Kidney capillary endothelial cell (primary cell): ENCODE results near the gene PHLDB3.
"Not testable (repeated sequence)": the region's sequence is repeated elsewhere in the genome, so short reads cannot be mapped to it uniquely, and the experiment has no call there.

Experiments
- DNase-seq: peaks from one replicate; pipeline ENCODE4 v3.0.0-alpha.2; 2018; ENCODE audit warnings: low spot score

PHLDB3 gene

GRCh38 chr19:43526884-43527859 lies 22.6 kb upstream of the PHLDB3 start, which contains the start of gene ETHE1:
Gene ETHE1 (minus strand): TSS chr19:43527201. CDS start chr19:43527177, 24 bp downstream.
- peak; percentile 59 for DNase-seq

GRCh38 chr19:43525836-43526771 lies 21.6 kb upstream of the PHLDB3 start:
- DNase-seq, result no peak

GRCh38 chr19:43524922-43525835 lies 20.6 kb upstream of the PHLDB3 start:
- peak; percentile 20 for DNase-seq

- not testable (repeated sequence) for DNase-seq
Measured at GRCh38 chr19:43523696-43524095, 19.1 kb upstream of the PHLDB3 start.

GRCh38 chr19:43522929-43523328 lies 18.4 kb upstream of the PHLDB3 start:
- no peak for DNase-seq

GRCh38 chr19:43519436-43520088 lies 15.0 kb upstream of the PHLDB3 start:
- peak; percentile 83 for DNase-seq

- no peak for DNase-seq
Measured at GRCh38 chr19:43518051-43518450, 13.5 kb upstream of the PHLDB3 start.

GRCh38 chr19:43512399-43512798 lies 7.9 kb upstream of the PHLDB3 start:
- not testable (repeated sequence) for DNase-seq

- DNase-seq, result no peak
Measured at GRCh38 chr19:43511324-43511723, 6.8 kb upstream of the PHLDB3 start.

- DNase-seq, result no peak
Measured at GRCh38 chr19:43510713-43511112, 6.2 kb upstream of the PHLDB3 start.

- DNase-seq, result no peak
Measured at GRCh38 chr19:43507880-43508279, 3.3 kb upstream of the PHLDB3 start.

GRCh38 chr19:43506629-43507028 lies 2.1 kb upstream of the PHLDB3 start:
- no peak for DNase-seq

GRCh38 chr19:43505941-43506340 lies 1.4 kb upstream of the PHLDB3 start:
- no peak for DNase-seq

GRCh38 chr19:43505186-43505456 lies 575 bp upstream of the PHLDB3 start:
- DNase-seq, result no peak

- DNase-seq, result peak; percentile 71
Measured at GRCh38 chr19:43503501-43504425, 783 bp downstream of the PHLDB3 start.

GRCh38 chr19:43502419-43502976 lies 2.0 kb downstream of the PHLDB3 start:
- DNase-seq, result no peak

GRCh38 chr19:43501661-43502418 lies 2.7 kb downstream of the PHLDB3 start:
- DNase-seq, result no peak

GRCh38 chr19:43499042-43499441 lies 5.5 kb downstream of the PHLDB3 start:
- no peak for DNase-seq
